GM19193 (cell line): Measurements from ENCODE around the gene ZNF654.

ENCODE experiments used
- POLR2A ChIP-seq: IDR thresholded peaks from 4 replicates; pipeline ENCODE4 v1.6.1; 2011; ENCODE audit not compliant: insufficient read depth, insufficient read length; ENCODE audit errors: extremely low read depth

The ZNF654 gene

GRCh38 chr3:88112289-88112688 lies 53.2 kb downstream of the ZNF654 start:
- no peak for TF ChIP-seq POLR2A

- TF ChIP-seq POLR2A: no peak
Measured at GRCh38 chr3:88113311-88114162, 54.5 kb downstream of the ZNF654 start.

GRCh38 chr3:88114878-88115549 lies 56.0 kb downstream of the ZNF654 start:
- no peak for TF ChIP-seq POLR2A

GRCh38 chr3:88117683-88118082 lies 58.6 kb downstream of the ZNF654 start:
- no peak for TF ChIP-seq POLR2A

GRCh38 chr3:88123526-88123925 lies 64.5 kb downstream of the ZNF654 start:
- no peak for TF ChIP-seq POLR2A

GRCh38 chr3:88131695-88132094 lies 72.6 kb downstream of the ZNF654 start:
- TF ChIP-seq POLR2A: no peak

- no peak for TF ChIP-seq POLR2A
Measured at GRCh38 chr3:88132894-88133293, 73.8 kb downstream of the ZNF654 start.

GRCh38 chr3:88133711-88134263 lies 74.7 kb downstream of the ZNF654 start:
- TF ChIP-seq POLR2A: no peak

GRCh38 chr3:88137836-88138235 lies 78.8 kb downstream of the ZNF654 start:
- TF ChIP-seq POLR2A: no peak

- no peak for TF ChIP-seq POLR2A
Measured at GRCh38 chr3:88141458-88142083, 82.5 kb downstream of the ZNF654 start.

GRCh38 chr3:88142094-88142624 lies 83.1 kb downstream of the ZNF654 start:
- TF ChIP-seq POLR2A: no peak

GRCh38 chr3:88147261-88147660 lies 88.2 kb downstream of the ZNF654 start:
- no peak for TF ChIP-seq POLR2A

GRCh38 chr3:88148651-88149050 lies 89.6 kb downstream of the ZNF654 start:
- TF ChIP-seq POLR2A: no peak

- TF ChIP-seq POLR2A: no peak
Measured at GRCh38 chr3:88149101-88149508, 90.0 kb downstream of the ZNF654 start.
